HG02610 (cell line): ENCODE measurements around the gene TJP1.
"Not testable (repeated sequence)": the region's sequence is repeated elsewhere in the genome, so short reads cannot be mapped to it uniquely, and the experiment has no call there.

Experiments
- ATAC-seq: cut with Tn5 transposase; IDR thresholded peaks from one replicate; pipeline ENCODE4 v1.9.1; 2021; ENCODE audit warnings: mild to moderate bottlenecking, moderate library complexity; ENCODE audit not compliant: unreplicated experiment

TJP1 gene

GRCh38 chr15:29840054-29840453, 17.8 kb upstream of the TJP1 start:
- no peak for ATAC-seq

DNA sequence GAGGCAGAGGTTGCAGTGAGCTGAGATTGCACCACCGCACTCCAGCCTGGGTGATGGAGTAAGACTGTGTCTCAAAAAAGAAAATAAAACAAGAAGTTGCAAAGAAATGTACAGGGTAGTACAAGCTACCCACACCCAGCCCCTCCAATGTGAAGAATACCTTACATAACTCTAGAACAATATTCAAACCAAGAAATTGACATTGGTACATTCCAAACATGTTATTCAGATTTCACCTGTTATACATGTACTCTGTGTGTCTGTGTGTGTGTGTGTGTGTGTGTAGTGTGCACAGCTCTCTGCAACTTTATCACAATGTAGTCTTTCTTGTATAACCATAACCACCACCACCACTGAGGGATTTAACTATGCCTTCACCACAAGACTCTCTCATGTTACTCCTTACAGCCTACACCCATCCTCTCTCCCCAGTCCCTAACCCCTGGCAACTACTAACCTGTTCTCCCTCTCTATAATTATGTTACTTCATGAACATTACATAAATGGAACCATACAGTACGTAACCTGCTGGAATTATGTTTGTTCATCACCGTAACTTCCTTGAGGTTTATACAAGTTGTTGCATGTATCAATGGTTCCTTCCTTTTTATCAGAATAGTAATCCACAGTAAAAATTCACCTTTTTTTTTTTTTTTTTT, 16.2 kb upstream of the TJP1 start:
- ATAC-seq: no peak

DNA sequence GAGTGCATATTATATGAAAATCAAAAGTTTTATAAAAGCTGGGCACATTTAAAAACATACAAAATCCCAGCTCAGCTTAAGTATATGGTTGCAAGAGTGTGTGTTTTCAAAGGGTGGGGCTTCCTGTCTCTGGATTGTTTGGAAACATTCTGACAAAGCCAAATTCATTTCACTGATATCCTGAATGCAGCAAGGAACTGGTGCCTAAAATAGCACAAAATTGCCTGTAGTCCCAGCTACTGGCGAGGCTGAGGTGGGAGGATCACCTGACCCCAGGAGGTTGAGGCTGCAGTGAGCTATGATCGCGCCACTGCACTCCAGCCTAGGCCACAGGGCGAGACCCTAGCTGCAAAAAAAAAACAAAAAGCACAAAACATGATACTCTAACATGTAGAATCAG, 13.0 kb upstream of the TJP1 start:
- no peak for ATAC-seq

GRCh38 chr15:29832709-29833108, 10.4 kb upstream of the TJP1 start:
- ATAC-seq: no peak

GRCh38 chr15:29826908-29827820, 4.9 kb upstream of the TJP1 start:
- no peak for ATAC-seq

DNA sequence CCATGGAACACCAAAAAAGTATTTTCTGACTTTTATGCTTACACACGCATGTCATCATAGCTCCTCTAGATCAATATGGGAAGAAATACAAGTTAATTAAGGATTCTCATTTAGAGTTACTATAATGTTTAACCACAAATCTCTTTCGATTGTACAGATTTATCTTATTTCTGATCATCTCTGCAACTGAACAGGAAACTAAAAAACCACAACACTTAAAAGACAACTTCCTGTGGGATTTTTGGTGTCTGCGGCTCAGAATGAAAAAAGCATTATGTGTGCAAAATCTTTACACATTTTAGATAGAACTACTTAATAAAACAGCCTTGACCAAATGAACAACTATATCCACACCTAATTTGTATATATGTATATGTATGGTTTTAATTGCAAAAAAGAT, 3.0 kb upstream of the TJP1 start:
- ATAC-seq: no peak

DNA sequence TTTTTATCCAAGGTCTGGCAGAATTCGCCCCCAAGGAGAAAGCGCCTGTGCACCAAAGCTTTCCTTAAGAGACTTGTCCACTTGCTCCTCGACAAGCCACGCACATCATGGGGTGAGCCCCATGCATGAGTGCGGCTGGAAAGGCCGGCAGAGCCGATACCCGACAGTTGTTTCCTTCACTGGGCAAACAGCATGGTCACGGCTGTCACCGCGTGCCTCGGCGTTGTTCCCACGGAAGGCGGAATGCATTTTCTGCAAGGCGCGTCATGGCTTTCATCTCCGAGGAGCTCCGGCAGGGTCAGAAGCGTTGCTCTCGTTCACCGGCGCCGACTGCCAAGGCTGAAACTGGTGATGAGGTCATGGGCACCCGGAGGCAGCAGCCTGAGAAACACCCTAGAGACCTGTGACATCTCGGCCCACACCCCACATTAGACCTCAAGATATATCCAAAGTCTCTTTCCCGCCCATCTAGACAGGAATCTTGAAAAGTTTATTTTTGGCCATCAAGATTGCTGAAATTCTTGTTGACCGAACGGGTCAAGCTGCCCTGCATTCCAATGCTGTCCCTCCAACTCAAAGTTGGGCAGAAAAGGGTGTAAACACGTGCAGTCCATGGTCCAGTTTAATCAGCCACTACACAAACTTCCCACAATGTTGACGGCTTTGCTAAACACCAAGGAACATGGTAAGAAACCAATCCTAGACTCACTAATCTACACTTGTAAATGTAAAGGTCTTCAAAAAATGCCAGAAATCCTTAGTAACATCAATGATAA, 604 bp upstream of the TJP1 start:
- no peak for ATAC-seq

- ATAC-seq: peak; percentile 65
Observed at GRCh38 chr15:29821416-29822099, 710 bp downstream of the TJP1 start.

DNA sequence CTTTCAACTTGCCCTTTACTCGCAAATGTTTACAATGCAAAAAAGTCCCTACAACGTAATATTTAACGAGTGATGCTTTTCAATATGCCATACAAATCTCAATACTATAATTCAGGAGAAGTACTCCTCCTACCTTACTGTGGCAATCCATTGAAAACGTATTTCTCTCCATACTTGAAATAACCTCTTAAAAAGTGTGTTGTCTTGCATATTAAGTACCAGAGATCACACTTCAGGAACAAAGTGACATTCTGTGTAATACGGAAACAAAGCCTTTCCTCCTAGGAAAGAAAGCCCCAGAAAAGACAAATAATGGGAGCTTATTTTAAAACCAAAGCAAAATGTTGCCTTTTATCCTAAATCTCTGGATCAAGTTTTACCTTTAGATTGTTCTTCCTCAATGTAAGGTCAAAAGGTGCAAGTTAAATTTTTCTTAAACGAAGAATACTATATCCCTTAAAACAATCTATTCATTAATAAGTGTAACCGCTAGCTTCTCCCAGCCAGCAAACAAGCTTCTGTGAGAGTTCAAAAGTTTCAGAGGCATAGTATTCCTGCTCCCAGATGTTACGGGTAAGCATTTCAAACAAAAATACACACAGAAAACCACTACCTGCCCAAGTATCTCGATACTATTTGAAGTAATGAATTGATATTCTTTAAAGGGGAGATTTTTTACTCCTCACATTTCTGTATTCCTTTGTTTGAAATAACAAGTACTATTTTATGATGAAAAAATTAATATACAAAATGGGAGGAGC, 1.7 kb downstream of the TJP1 start:
- ATAC-seq: no peak

- ATAC-seq: no peak
Observed at GRCh38 chr15:29819979-29820378, 2.3 kb downstream of the TJP1 start.

GRCh38 chr15:29818141-29818540, 4.1 kb downstream of the TJP1 start:
- ATAC-seq: no peak

- not testable (repeated sequence) for ATAC-seq
Observed at GRCh38 chr15:29817455-29817854, 4.8 kb downstream of the TJP1 start.

DNA sequence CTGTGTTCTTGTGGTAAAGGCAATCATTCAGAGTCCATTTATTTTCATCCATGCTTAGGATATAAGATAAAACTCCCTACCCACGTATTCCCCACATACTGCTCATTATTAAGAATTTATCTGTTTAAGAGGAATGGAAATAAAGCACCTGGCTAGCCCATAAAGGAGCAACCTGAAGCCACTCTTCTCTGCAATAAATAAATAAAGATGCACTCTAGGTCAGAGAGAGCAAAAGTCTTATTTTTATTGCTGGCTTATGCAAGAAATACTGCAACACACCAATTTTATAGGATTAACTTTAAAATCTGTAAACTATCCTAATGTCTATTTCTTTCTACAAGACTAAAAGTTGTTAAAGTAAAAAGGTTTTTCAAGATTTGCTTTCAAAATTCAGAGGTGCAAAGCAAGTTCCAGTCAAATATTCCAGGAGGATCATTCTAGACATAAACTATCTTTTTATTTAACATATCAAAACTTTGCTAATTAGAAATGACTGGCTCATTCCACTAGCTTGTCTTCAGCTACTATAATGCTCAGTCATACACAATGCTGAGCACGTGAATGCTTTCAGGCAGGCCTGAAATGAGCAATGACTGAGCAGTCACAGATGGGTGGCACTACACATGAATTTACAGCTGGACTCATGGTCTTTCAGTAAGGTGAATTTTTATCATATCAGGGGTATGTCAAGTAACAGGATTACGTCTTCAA, 7.1 kb downstream of the TJP1 start:
- ATAC-seq: no peak

GRCh38 chr15:29813009-29813408, 9.3 kb downstream of the TJP1 start:
- ATAC-seq: no peak

DNA sequence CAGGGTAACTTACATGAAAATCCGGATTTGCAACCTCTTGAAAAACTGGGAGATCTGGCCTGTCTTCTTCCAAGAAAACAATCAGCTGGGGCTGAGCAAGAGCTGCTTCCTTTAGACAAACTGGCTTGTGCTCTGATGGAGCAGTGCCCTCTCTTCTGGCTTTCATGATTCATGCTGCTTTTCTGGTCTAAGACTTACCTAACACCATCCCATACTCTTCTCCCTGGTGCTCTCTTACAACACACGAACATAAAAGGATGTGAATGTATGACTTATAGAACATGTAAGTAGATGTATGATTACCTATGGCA, 9.9 kb downstream of the TJP1 start:
- no peak for ATAC-seq

GRCh38 chr15:29811691-29812383, 10.4 kb downstream of the TJP1 start:
- ATAC-seq: no peak

- ATAC-seq: no peak
Observed at GRCh38 chr15:29805708-29806104, 16.6 kb downstream of the TJP1 start.

DNA sequence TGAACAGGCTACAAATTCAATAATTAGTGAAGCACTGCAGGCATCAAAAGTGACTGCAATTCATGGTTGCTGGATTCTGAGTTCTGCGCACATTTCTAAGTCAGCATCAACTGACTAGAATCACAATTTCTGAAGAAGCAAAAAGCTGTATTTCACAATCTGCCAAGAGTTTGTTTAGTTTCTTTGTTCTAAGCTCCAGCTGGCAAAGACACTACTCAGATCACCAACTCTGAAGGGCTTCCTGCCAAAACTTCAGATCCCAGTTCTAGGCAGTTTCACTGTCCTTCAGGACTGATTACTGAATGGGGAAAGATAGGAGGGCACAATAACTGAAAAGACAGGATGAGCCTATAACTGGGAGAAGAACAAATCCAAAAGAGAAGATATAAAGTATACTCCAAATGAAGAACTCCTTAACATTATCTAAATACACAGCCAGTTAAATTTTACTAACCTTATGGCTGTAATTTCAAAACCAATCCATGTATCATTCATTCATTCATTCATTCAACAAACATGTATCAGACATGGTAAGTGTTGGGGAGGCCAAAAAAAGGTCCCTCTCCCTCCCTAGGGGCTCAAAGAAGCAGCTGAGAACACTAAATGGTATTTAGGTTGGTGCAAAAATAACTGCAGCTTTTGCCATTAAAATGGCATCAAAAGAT, 17.1 kb downstream of the TJP1 start:
- ATAC-seq: no peak

GRCh38 chr15:29802411-29802810, 19.9 kb downstream of the TJP1 start:
- no peak for ATAC-seq
